Fibroblast of upper back skin (primary cell): ENCODE measurements around the gene ARHGAP24.

Experiments used
- DNase-seq: peaks from one replicate; pipeline ENCODE4 v3.0.0-alpha.2; 2013

Gene ARHGAP24

GRCh38 chr4:85747882-85748491 lies 273.0 kb downstream of the ARHGAP24 start:
- peak; percentile 82 for DNase-seq

GRCh38 chr4:85748654-85749053 lies 273.7 kb downstream of the ARHGAP24 start:
- DNase-seq, result peak; percentile 66

- no peak for DNase-seq
These were observed 276.9 kb downstream of the ARHGAP24 start for GRCh38 chr4:85751866-85752265.

- no peak for DNase-seq
These were observed 280.3 kb downstream of the ARHGAP24 start for GRCh38 chr4:85755285-85755684.

- peak; percentile 65 for DNase-seq
These were observed 282.0 kb downstream of the ARHGAP24 start for GRCh38 chr4:85756938-85757337.

- DNase-seq, result peak; percentile 55
These were observed 284.4 kb downstream of the ARHGAP24 start for GRCh38 chr4:85759388-85759787.

- DNase-seq, result no peak
These were observed 285.6 kb downstream of the ARHGAP24 start for GRCh38 chr4:85760511-85760910.

DNA sequence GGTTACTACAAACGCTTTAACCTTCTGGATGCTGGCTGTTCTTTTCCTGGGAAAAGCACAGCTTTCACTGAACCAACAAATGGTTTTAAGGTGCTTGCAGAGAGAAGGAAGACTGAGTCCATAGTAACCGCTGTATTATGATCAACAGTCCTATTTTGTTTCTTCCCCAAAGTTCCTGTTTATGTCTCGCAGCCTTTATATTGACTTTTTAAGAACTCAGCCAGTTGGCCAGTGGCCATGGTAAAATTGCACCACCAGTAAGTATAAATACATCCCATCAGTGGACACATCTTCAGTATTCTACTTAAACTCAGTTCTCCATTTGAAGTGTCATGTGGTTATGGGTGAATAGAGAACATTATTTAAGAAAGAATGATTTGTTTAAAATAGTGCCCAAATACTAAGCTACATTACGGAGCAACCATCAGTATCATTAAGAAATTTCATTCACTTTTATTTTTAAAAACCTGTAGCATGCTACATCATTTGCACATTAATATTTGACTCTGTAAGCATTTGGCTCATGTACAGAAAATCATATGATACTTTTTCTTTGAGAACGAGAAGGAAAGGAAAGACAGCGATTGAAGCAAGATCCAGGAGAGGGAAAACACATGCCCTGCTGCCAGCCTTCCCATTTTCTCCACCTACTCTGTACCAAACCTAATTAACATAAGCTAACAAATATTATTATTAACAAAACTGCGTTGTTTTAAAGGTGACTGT lies 287.0 kb downstream of the ARHGAP24 start:
- peak; percentile 46 for DNase-seq

- peak; percentile 92 for DNase-seq
These were observed 287.6 kb downstream of the ARHGAP24 start for GRCh38 chr4:85762529-85762871.

DNA sequence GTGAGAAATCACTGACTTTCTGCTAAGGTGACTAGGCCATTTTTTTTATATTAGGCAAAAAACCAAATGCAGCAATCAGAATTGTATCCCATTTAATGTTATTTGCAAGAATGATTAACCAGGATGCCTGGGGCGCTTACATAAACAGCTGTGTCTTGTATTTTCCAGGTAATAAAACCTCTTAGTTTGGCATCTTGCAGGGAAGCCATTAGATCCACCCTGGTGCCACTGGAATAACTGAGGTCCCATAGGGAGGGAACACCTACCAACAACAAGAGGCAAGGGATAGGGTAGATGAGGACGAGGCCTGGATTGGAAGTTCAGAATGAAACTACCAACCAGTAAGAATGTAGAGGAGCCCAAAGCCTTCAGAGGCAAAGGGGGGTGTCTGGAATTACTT lies 288.3 kb downstream of the ARHGAP24 start:
- no peak for DNase-seq

DNA sequence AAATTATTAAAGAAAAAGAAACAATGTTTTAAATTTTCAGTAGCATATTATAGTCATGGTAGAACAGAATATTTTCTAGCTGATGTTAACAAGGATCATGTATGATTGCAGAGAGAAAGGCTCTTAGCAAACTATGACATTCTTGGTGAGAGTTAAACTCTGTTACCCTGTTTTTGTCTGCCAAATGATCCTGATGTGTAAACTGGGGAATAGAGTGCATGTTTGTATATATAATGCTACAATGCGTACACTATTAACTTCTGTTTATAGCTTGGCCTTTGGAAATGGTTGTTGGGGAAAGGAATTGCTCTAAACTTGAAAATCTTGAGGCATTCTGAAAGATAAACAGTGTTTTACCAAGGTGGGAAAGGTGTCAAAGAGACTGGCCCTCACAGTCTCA lies 292.7 kb downstream of the ARHGAP24 start:
- no peak for DNase-seq

DNA sequence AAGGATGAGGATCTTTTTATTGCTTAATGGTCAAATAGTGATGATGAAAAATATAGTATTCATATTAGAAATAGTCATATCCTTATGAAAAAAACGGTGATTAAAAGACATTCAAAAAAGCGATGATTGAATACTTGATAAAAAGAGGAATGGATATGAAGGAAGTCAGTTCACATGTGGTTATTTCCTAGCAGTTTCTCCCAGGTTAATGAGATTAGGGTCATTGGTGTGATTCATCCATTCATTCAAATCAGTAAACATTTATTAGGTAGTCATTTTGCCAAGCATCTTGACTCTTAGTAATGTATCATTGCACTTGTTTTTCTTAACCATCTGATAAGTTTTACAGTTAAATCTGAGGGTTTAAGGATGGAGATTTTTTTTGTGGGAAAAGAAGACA lies 294.1 kb downstream of the ARHGAP24 start:
- no peak for DNase-seq

- no peak for DNase-seq
These were observed 297.5 kb downstream of the ARHGAP24 start for GRCh38 chr4:85772470-85772869.

- DNase-seq, result no peak
These were observed 298.4 kb downstream of the ARHGAP24 start for GRCh38 chr4:85773372-85773771.

- no peak for DNase-seq
These were observed 299.1 kb downstream of the ARHGAP24 start for GRCh38 chr4:85774000-85774399.

DNA sequence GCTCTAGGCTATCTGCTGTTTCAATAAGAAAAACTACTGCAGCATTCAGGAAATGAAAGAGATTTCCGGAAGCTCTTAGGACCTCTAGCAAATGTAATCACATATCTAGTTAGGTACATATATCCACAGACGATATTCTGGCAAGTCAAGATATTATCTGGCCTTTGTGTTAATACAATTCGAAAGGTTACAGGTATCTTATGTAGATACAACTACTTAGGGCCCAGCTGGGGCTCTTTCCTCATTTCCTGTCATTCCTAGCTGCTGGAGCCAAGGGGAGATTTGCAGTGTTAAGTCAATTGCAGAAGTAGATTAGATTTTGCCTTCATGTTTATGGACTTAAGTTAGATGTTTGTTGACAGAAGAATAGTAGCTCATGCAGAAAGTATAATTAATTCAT lies 299.5 kb downstream of the ARHGAP24 start:
- no peak for DNase-seq

DNA sequence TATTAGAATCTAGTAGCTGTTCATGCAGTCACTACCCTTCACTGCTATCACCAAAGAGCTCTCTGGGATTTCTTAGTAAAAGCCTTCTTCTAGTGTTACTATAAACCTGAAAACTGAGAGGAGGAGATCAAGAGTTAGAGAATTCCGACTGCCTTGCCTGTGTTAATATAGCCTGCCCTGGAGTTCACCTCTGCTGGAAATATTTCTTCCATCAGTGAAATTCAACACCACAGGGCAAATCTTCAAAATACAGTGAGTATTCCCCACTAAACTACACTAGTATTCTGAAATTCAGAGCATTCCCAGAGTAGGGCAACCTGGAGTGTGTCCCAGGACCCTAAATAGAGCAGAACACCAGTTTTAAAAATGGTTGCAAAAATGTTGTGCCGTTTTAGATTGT lies 301.1 kb downstream of the ARHGAP24 start:
- DNase-seq, result no peak

DNA sequence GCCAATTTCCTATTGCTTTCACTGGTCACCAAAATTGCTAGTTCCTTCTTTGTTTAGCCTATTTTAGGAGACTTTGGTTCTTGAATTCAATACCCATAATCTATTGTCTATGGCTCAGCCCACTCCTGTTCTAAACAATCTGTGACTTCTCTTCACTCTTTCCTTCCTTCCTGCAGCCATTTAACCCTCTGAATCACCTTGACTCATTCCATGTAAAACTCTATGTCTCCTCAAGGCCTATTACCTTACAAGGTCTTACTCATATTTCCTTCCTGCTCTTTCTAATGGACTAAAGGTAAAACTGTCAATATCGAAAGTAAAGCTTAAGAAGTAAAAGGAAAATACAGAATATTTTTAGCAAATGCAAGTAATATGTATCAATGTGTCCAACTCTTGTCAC lies 301.6 kb downstream of the ARHGAP24 start:
- no peak for DNase-seq

GRCh38 chr4:85777908-85778631 lies 303.1 kb downstream of the ARHGAP24 start:
- no peak for DNase-seq

- no peak for DNase-seq
These were observed 303.7 kb downstream of the ARHGAP24 start for GRCh38 chr4:85778632-85779131.

- peak; percentile 51 for DNase-seq
These were observed 304.2 kb downstream of the ARHGAP24 start for GRCh38 chr4:85779165-85779564.

DNA sequence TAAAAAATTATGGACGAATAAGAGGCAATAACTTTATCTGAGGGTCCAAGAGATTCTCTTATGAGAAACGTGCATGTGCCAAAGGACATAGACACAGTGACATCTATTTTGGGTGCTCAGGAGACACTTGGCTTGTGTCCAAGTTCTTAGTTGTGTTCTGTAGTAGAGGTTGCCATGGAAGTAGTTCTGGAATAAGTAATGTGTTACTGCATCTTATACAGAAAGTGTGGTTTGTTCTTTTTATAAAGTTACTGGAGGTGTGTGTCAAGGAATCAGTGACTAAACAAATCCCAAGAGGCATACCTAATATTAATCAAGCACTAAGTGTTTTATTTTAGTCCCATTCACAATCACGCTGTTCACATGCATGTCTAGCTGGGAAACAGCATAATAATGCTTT lies 305.7 kb downstream of the ARHGAP24 start:
- DNase-seq, result no peak

DNA sequence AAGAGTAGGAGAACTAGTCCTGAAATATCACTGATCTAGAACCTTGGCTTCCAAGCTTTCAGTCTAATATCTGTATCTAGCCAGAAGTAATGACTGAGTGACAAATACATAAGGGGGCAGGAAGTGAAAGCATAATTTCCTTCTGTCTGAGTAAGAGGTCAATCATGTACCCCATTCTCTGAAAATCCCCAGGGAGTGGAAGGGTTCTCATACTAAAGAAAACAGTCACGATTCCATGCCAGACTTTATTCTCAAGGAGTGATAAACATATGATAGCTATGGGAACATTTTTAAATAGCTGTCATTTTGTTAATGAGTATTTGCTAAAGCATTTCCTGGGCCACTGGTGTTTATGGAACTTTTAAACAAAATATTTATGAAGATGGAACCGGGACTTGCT lies 308.5 kb downstream of the ARHGAP24 start:
- peak; percentile 84 for DNase-seq

DNA sequence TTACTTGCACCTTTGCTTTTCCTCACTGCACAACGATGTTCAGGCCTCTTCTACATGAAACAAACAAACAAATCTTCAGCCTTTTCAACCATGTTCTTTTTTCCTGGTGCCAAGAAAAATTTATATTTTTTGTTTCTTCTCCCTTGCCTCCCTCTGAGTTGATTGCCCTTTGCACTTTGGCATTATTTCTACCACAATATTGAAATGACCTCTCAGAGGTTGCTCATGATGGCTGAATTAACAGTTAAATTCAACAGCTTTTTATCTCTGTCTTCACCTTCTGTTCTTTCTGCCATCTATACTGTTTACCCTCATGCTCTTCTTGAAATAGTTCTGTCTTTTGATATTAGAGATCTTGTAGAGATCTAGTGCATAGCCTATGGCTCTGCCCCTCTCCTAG lies 308.9 kb downstream of the ARHGAP24 start:
- no peak for DNase-seq
